Parathyroid adenoma (tissue), 2 donors: ENCODE data around the gene DDX59.

Experiments
- H2AFZ ChIP-seq: fragments of 300-600 bp; sonication (generic); one replicate; pipeline ENCODE4 v1.7.0; 2017; ENCODE audit warnings: antibody characterized with exemption, mild to moderate bottlenecking
- H3K27ac ChIP-seq: fragments of 300-600 bp; sonication (generic); one replicate; pipeline ENCODE4 v1.7.0; 2017
- H3K27me3 ChIP-seq: fragments of 300-600 bp; sonication (generic); one replicate; pipeline ENCODE4 v1.7.0; 2017; ENCODE audit warnings: low read length; ENCODE audit not compliant: control insufficient read depth, insufficient read depth
- H3K36me3 ChIP-seq: fragments of 300-600 bp; sonication (generic); one replicate; pipeline ENCODE4 v1.7.0; 2017; ENCODE audit warnings: low read length; ENCODE audit not compliant: control insufficient read depth, insufficient read depth
- H3K4me1 ChIP-seq: fragments of 300-600 bp; sonication (generic); one replicate; pipeline ENCODE4 v1.7.0; 2017; ENCODE audit warnings: control low read depth
- H3K4me2 ChIP-seq: fragments of 300-600 bp; sonication (generic); one replicate; pipeline ENCODE4 v1.7.0; 2017; ENCODE audit warnings: low read length
- H3K4me3 ChIP-seq: fragments of 300-600 bp; sonication (generic); one replicate; pipeline ENCODE4 v1.7.0; 2017; ENCODE audit warnings: low read depth, low read length
- H3K79me2 ChIP-seq: fragments of 300-600 bp; sonication (generic); one replicate; pipeline ENCODE4 v1.7.0; 2017; ENCODE audit warnings: control low read depth
- H3K9ac ChIP-seq: fragments of 300-600 bp; sonication (generic); one replicate; pipeline ENCODE4 v1.7.0; 2017; ENCODE audit warnings: mild to moderate bottlenecking
- H3K9me3 ChIP-seq: fragments of 300-600 bp; sonication (generic); one replicate; pipeline ENCODE4 v1.7.0; 2017; ENCODE audit warnings: low read length; ENCODE audit not compliant: control insufficient read depth
- CTCF ChIP-seq: fragments of 300-600 bp; sonication (generic); IDR thresholded peaks from one replicate; pipeline ENCODE4 v1.7.0; 2017; ENCODE audit warnings: antibody characterized with exemption, mild to moderate bottlenecking
- donor health status: primary hyperparathyroidism.

The DDX59 gene

GRCh38 chr1:200694738-200695137 lies 25.0 kb upstream of the DDX59 start:
- Histone ChIP-seq H3K79me2 (no peaks in the 10 kb centered on the region), H3K36me3 (no peaks in the 10 kb centered on the region), H3K27me3 (no peaks in the 10 kb centered on the region), H3K27ac (no peak overlapping the region), H3K9ac (no peak overlapping the region), H3K4me1 (no peaks in the 10 kb centered on the region), H3K9me3 (no peaks in the 10 kb centered on the region), H3K4me2 (no peak overlapping the region), H3K4me3 (no peak overlapping the region), H2AFZ (no peak overlapping the region)
- TF ChIP-seq CTCF = no peak

- TF ChIP-seq CTCF = no peak
- no peaks in the 10 kb centered on the region for H3K79me2 ChIP-seq
- no peaks in the 10 kb centered on the region for H3K27me3 ChIP-seq
- no peak overlapping the region for H3K9ac ChIP-seq
- no peak overlapping the region for H2AFZ ChIP-seq
- H3K4me1 ChIP-seq = no peaks in the 10 kb centered on the region
- no peaks in the 10 kb centered on the region for H3K9me3 ChIP-seq
- H3K4me3 ChIP-seq = no peak overlapping the region
- H3K36me3 ChIP-seq = no peaks in the 10 kb centered on the region
- H3K27ac ChIP-seq = no peak overlapping the region
- H3K4me2 ChIP-seq = no peak overlapping the region
Observed at GRCh38 chr1:200693327-200693726, 23.6 kb upstream of the DDX59 start.

GRCh38 chr1:200692316-200692715 lies 22.6 kb upstream of the DDX59 start:
- no peaks in the 10 kb centered on the region for H3K79me2 ChIP-seq
- no peaks in the 10 kb centered on the region for H3K36me3 ChIP-seq
- no peaks in the 10 kb centered on the region for H3K9me3 ChIP-seq
- no peak overlapping the region for H3K27ac ChIP-seq
- H3K4me2 ChIP-seq = no peak overlapping the region
- H2AFZ ChIP-seq = no peak overlapping the region
- H3K27me3 ChIP-seq = no peaks in the 10 kb centered on the region
- H3K4me1 ChIP-seq = no peaks in the 10 kb centered on the region
- no peak overlapping the region for H3K4me3 ChIP-seq
- H3K9ac ChIP-seq = no peak overlapping the region
- no peak for TF ChIP-seq CTCF

- Histone ChIP-seq H3K9me3 (no peaks in the 10 kb centered on the region), H3K27me3 (no peaks in the 10 kb centered on the region), H3K79me2 (no peaks in the 10 kb centered on the region), H3K9ac (no peak overlapping the region), H3K4me2 (no peak overlapping the region), H3K27ac (no peak overlapping the region), H3K36me3 (no peaks in the 10 kb centered on the region), H3K4me1 (no peaks in the 10 kb centered on the region), H2AFZ (no peak overlapping the region), H3K4me3 (no peak overlapping the region)
- no peak for TF ChIP-seq CTCF
Observed at GRCh38 chr1:200686620-200687019, 16.9 kb upstream of the DDX59 start.

GRCh38 chr1:200684015-200684414 lies 14.3 kb upstream of the DDX59 start:
- no peak overlapping the region for H3K4me2 ChIP-seq
- no peaks in the 10 kb centered on the region for H3K36me3 ChIP-seq
- TF ChIP-seq CTCF = no peak
- no peak overlapping the region for H3K4me3 ChIP-seq
- no peak overlapping the region for H2AFZ ChIP-seq
- no peaks in the 10 kb centered on the region for H3K9me3 ChIP-seq
- H3K9ac ChIP-seq = no peak overlapping the region
- no peaks in the 10 kb centered on the region for H3K4me1 ChIP-seq
- H3K27ac ChIP-seq = no peak overlapping the region
- no peaks in the 10 kb centered on the region for H3K27me3 ChIP-seq
- H3K79me2 ChIP-seq = no peaks in the 10 kb centered on the region
